ENCODE measurements around the gene MRAS. TPM values are rescaled to one million over a fixed set of nuclear protein-coding genes. Genes with fewer than 3 reads are reported as not detected.
"Not testable (repeated sequence)": the region's sequence is repeated elsewhere in the genome, so short reads cannot be mapped to it uniquely, and the experiment has no call there.

Gene MRAS
- total RNA-seq, 1 donor from 2014 or later = 0.07 TPM

GRCh38 chr3:138407236-138407907 is 59.0 kb downstream of the MRAS start:
- H3K4me1 Mint-ChIP-seq = no peaks in the 10 kb centered on the region
- ChIA-PET CTCF (interaction anchor here (1.0 kb wide), 1 partner anchor 516 kb away, joined by 4 read pairs; no protein-coding TSS in a partner anchor), POLR2A (no interaction called here)
- H3K36me3 Mint-ChIP-seq (ENCODE audit: low read depth) = no peaks in the 10 kb centered on the region
- no peaks in the 10 kb centered on the region for H3K9me3 Mint-ChIP-seq
- H3K27me3 Mint-ChIP-seq = peaks cover 41% of the 10 kb centered on the region
- ATAC-seq (ENCODE audit: low read depth) (no peak), DNase-seq (no peak)
- intact Hi-C loops (cut with micrococcal nuclease) = no loop called here
- no peak for TF ChIP-seq CTCF (IDR thresholded peaks at IDR 0.05)
- H3K27ac Mint-ChIP-seq = no peak overlapping the region
- H3K4me3 Mint-ChIP-seq = no peak overlapping the region

GRCh38 chr3:138408751-138409570 is 60.6 kb downstream of the MRAS start:
- no peaks in the 10 kb centered on the region for H3K9me3 Mint-ChIP-seq
- H3K4me1 Mint-ChIP-seq = no peaks in the 10 kb centered on the region
- DNase-seq (no peak), ATAC-seq (ENCODE audit: low read depth) (no peak)
- CTCF ChIA-PET = no interaction called here
- no peaks in the 10 kb centered on the region for H3K36me3 Mint-ChIP-seq (ENCODE audit: low read depth)
- no peak for TF ChIP-seq CTCF (IDR thresholded peaks at IDR 0.05)
- no peak overlapping the region for H3K4me3 Mint-ChIP-seq
- no peak overlapping the region for H3K27ac Mint-ChIP-seq
- peaks cover 35% of the 10 kb centered on the region for H3K27me3 Mint-ChIP-seq
- POLR2A ChIA-PET = interaction anchor here (0.6 kb wide), 1 partner anchor 235 kb away, joined by 3 read pairs; no protein-coding TSS in a partner anchor
- intact Hi-C loops (cut with micrococcal nuclease) = no loop called here

- intact Hi-C loops (cut with micrococcal nuclease) = no loop called here
- H3K27me3 Mint-ChIP-seq = peaks cover 26% of the 10 kb centered on the region
Measured at GRCh38 chr3:138412821-138413551, 64.6 kb downstream of the MRAS start.

GRCh38 chr3:138416236-138416635 is 67.9 kb downstream of the MRAS start:
- CTCF ChIA-PET = interaction anchor here (2.7 to 5.6 kb wide), 2 partner anchors 500 to 507 kb away, joined by 25 to 63 read pairs; no protein-coding TSS in a partner anchor
- not testable (repeated sequence) for H3K27ac Mint-ChIP-seq
- H3K27me3 Mint-ChIP-seq = peaks cover 24% of the 10 kb centered on the region

More at GRCh38 chr3:138412821-138413551, 64.6 kb downstream of the MRAS start:
- H3K9me3 Mint-ChIP-seq = no peaks in the 10 kb centered on the region
- no peak overlapping the region for H3K4me3 Mint-ChIP-seq
- ChIA-PET POLR2A (no interaction called here), CTCF (no interaction called here)
- H3K4me1 Mint-ChIP-seq = no peaks in the 10 kb centered on the region
- TF ChIP-seq CTCF (IDR thresholded peaks at IDR 0.05) = no peak
- no peak overlapping the region for H3K27ac Mint-ChIP-seq
- ATAC-seq (ENCODE audit: low read depth) (no peak), DNase-seq (no peak)
- no peaks in the 10 kb centered on the region for H3K36me3 Mint-ChIP-seq (ENCODE audit: low read depth)

GRCh38 chr3:138417559-138417982 is 69.2 kb downstream of the MRAS start:
- no peaks in the 10 kb centered on the region for H3K36me3 Mint-ChIP-seq (ENCODE audit: low read depth)
- H3K9me3 Mint-ChIP-seq = no peaks in the 10 kb centered on the region
- ChIA-PET POLR2A (no interaction called here), CTCF (interaction anchor here (1.0 to 5.6 kb wide), 5 partner anchors 11 to 911 kb away, joined by 3 to 63 read pairs (median 10); no protein-coding TSS in a partner anchor)
- ATAC-seq (ENCODE audit: low read depth) = peak; percentile 49
- no peak for DNase-seq
- intact Hi-C loops (cut with micrococcal nuclease) = loop anchor here (1.0 kb wide), 3 partner anchors 177 to 506 kb away; partner anchors contain the start of gene CEP70
- peak; percentile 79 for TF ChIP-seq CTCF (IDR thresholded peaks at IDR 0.05)
- H3K4me3 Mint-ChIP-seq = no peak overlapping the region
- H3K4me1 Mint-ChIP-seq = no peaks in the 10 kb centered on the region
- H3K27me3 Mint-ChIP-seq = peaks cover 24% of the 10 kb centered on the region
- no peak overlapping the region for H3K27ac Mint-ChIP-seq

More at GRCh38 chr3:138416236-138416635, 67.9 kb downstream of the MRAS start:
- ATAC-seq (ENCODE audit: low read depth); H3K9me3 Mint-ChIP-seq; H3K4me3 Mint-ChIP-seq; H3K36me3 Mint-ChIP-seq (ENCODE audit: low read depth); intact Hi-C loops (cut with micrococcal nuclease); DNase-seq; H3K4me1 Mint-ChIP-seq; POLR2A ChIA-PET: not testable (repeated sequence)
